Measurements from ENCODE around the gene CLEC16A. TPM values are rescaled to one million over a fixed set of nuclear protein-coding genes. Genes with fewer than 3 reads are reported as not detected.

Gene CLEC16A
- total and polyA plus RNA-seq, 8 donors, result 17.6 to 38.6 (median 21.6) TPM

- no peak for TF ChIP-seq CTCF (IDR thresholded peaks at IDR 0.05)
- ATAC-seq (no peak), DNase-seq (no peak)
- H3K36me3 ChIP-seq, result no peaks in the 10 kb centered on the region
- H3K27ac ChIP-seq, result no peak overlapping the region
- peaks cover 0 to 26% of the 10 kb centered on the region in 2 donors for H3K27me3 ChIP-seq
- H3K9me3 ChIP-seq, result peaks cover 0 to 16% of the 10 kb centered on the region in 2 donors
- H3K4me3 ChIP-seq, result no peak overlapping the region
- H3K4me1 ChIP-seq, result peaks cover 0 to 43% of the 10 kb centered on the region in 2 donors
- intact Hi-C loops (cut with DNase I), result no loop called here
Measured at GRCh38 chr16:11212798-11213196, 268.4 kb downstream of the CLEC16A start.

- H3K27ac ChIP-seq, result no peak overlapping the region
- peaks cover 0 to 18% of the 10 kb centered on the region in 2 donors for H3K9me3 ChIP-seq
- intact Hi-C loops (cut with DNase I), result no loop called here
- H3K36me3 ChIP-seq, result no peaks in the 10 kb centered on the region
- ATAC-seq (no peak), DNase-seq (no peak)
- H3K4me3 ChIP-seq, result no peak overlapping the region
- H3K4me1 ChIP-seq, result peaks cover 0 to 37% of the 10 kb centered on the region in 2 donors
- TF ChIP-seq CTCF (IDR thresholded peaks at IDR 0.05), result no peak
- peaks cover 0 to 26% of the 10 kb centered on the region in 2 donors for H3K27me3 ChIP-seq
Measured at GRCh38 chr16:11213373-11213772, 269.0 kb downstream of the CLEC16A start.

GRCh38 chr16:11213799-11214198, 269.4 kb downstream of the CLEC16A start:
- Histone ChIP-seq H3K4me3 (no peak overlapping the region), H3K36me3 (no peaks in the 10 kb centered on the region), H3K4me1 (peaks cover 0 to 33% of the 10 kb centered on the region in 2 donors), H3K9me3 (peaks cover 0 to 22% of the 10 kb centered on the region in 2 donors), H3K27ac (no peak overlapping the region), H3K27me3 (peaks cover 0 to 26% of the 10 kb centered on the region in 2 donors)
- intact Hi-C loops (cut with DNase I), result no loop called here
- no peak for ATAC-seq
- TF ChIP-seq CTCF (IDR thresholded peaks at IDR 0.05), result no peak
- DNase-seq, result no peak

GRCh38 chr16:11215935-11216556, 271.7 kb downstream of the CLEC16A start:
- intact Hi-C loops (cut with DNase I), result no loop called here
- DNase-seq (no peak), ATAC-seq (no peak)
- H3K27me3 ChIP-seq, result peaks cover 0 to 21% of the 10 kb centered on the region in 2 donors
- H3K36me3 ChIP-seq, result no peaks in the 10 kb centered on the region
- H3K9me3 ChIP-seq, result peaks cover 0 to 24% of the 10 kb centered on the region in 2 donors
- peaks cover 0 to 25% of the 10 kb centered on the region in 2 donors for H3K4me1 ChIP-seq
- no peak for TF ChIP-seq CTCF (IDR thresholded peaks at IDR 0.05)
- H3K27ac ChIP-seq, result no peak overlapping the region
- H3K4me3 ChIP-seq, result no peak overlapping the region

- intact Hi-C loops (cut with DNase I), result no loop called here
- no peak for ATAC-seq
Measured at GRCh38 chr16:11217651-11218603, 273.6 kb downstream of the CLEC16A start.

More at GRCh38 chr16:11217651-11218603, 273.6 kb downstream of the CLEC16A start:
- Histone ChIP-seq H3K27ac (no peak overlapping the region), H3K4me1 (peaks cover 0 to 14% of the 10 kb centered on the region in 2 donors), H3K4me3 (no peak overlapping the region), H3K27me3 (peaks cover 0 to 3% of the 10 kb centered on the region in 2 donors), H3K9me3 (peaks cover 0 to 24% of the 10 kb centered on the region in 2 donors), H3K36me3 (no peaks in the 10 kb centered on the region)
- no peak for DNase-seq
- no peak for TF ChIP-seq CTCF (IDR thresholded peaks at IDR 0.05)
